HepG2 (cell line): Measurements from ENCODE around the gene MBD5. TPM values are rescaled to one million over a fixed set of nuclear protein-coding genes. Genes with fewer than 3 reads are reported as not detected.

ENCODE experiments used
- ATAC-seq: fragments of 200-7000 bp; cut with Tn5 transposase; 3 replicates; pipeline ENCODE4 v1.9.1; 2020; ENCODE audit warnings: mild to moderate bottlenecking, moderate library complexity
- BruUV-seq: library from RNA; stranded (reverse); fragments of 400-500 nt; replicated peaks from 2 replicates; lab custom pipeline; 2021; lab: Mats Ljungman, UMichigan
- CTCF ChIA-PET: fragments of 300-600 bp; formaldehyde crosslinking; extraction: SDS; loops from one replicate; lab custom pipeline; 2021; ENCODE audit warnings: low total read pairs, inconsistent platforms, low intra/inter-chr PET ratio; lab: Yijun Ruan, JAX
- POLR2A ChIA-PET: fragments of 350-600 bp; sonication (Branson Sonifier 250); formaldehyde crosslinking; loops from one replicate; lab custom pipeline; 2020; ENCODE audit warnings: antibody characterized with exemption, inconsistent platforms; lab: Yijun Ruan, JAX
- DNase-seq: peaks from one replicate; pipeline ENCODE4 v3.0.0-alpha.2; 2015; ENCODE audit warnings: low spot score
- FAIRE-seq: peaks from 3 replicates; lab custom pipeline; 2011; peaks lifted over from hg19 to GRCh38; lab: Jason Lieb, UNC
- H2AFZ ChIP-seq: one replicate; pipeline ENCODE4 v1.6.1; 2011; ENCODE audit warnings: low read length, inconsistent platforms
- H3K27ac ChIP-seq: fragments of 300-600 bp; 3 replicates; pipeline ENCODE4 v1.8.0; 2011; ENCODE audit warnings: mixed run types, mild to moderate bottlenecking, mixed read lengths, low read length, inconsistent platforms; ENCODE audit not compliant: insufficient read depth; ENCODE audit errors: extremely low read length
- H3K27me3 ChIP-seq, 2 experiments: fragments of 200-600 bp in 1 of 2; 2 replicates in 1 of 2; 3 replicates in 1 of 2; pipeline versions ENCODE4 v1.6.0 to v1.8.0; 2011; ENCODE audit warnings: low read length in 2 of 2, mild to moderate bottlenecking in 2 of 2, moderate library complexity in 2 of 2, inconsistent platforms in 1 of 2; ENCODE audit not compliant: insufficient read depth in 2 of 2, control insufficient read depth in 1 of 2
- H3K36me3 ChIP-seq, 2 experiments: fragments of 200-600 bp in 1 of 2; replicated peaks in 1 of 2; 2 replicates in 1 of 2; 3 replicates in 1 of 2; pipeline versions ENCODE4 v1.5.1 to v1.8.0; 2011; ENCODE audit warnings: low read length in 2 of 2, inconsistent platforms in 1 of 2; ENCODE audit not compliant: insufficient read depth in 2 of 2, control insufficient read depth in 1 of 2
- H3K4me1 ChIP-seq: 2 replicates; pipeline ENCODE4 v1.5.1; 2012; ENCODE audit warnings: low read length, inconsistent platforms; ENCODE audit not compliant: insufficient read depth
- H3K4me2 ChIP-seq: 2 replicates; pipeline ENCODE4 v1.6.0; 2011; ENCODE audit warnings: low read depth, low read length, inconsistent platforms
- H3K4me3 ChIP-seq, 3 experiments: fragments of 200-600 bp in 1 of 3; sonication (generic), shearing (Covaris generic) in 1 of 3; replicated peaks in 1 of 3; 2 replicates each; pipeline ENCODE4 v1.5.1; 2011 to 2016; ENCODE audit warnings: low read length in 3 of 3, inconsistent platforms in 2 of 3, low read depth in 2 of 3, mild to moderate bottlenecking in 2 of 3, control low read depth in 1 of 3, mixed read lengths in 1 of 3; ENCODE audit not compliant: insufficient read depth in 1 of 3
- H3K79me2 ChIP-seq: one replicate; pipeline ENCODE4 v1.6.1; 2011; ENCODE audit warnings: low read length, inconsistent platforms; ENCODE audit not compliant: insufficient read depth
- H3K9ac ChIP-seq: 2 replicates; pipeline ENCODE4 v1.6.0; 2011; ENCODE audit warnings: mild to moderate bottlenecking, low read depth, low read length, inconsistent platforms; ENCODE audit not compliant: insufficient read depth
- H3K9me3 ChIP-seq: 2 replicates; pipeline ENCODE4 v1.5.1; 2012; ENCODE audit warnings: mild to moderate bottlenecking, low read length
- H4K20me1 ChIP-seq: 2 replicates; pipeline ENCODE4 v1.6.0; 2011; ENCODE audit warnings: inconsistent platforms, mild to moderate bottlenecking, low read length, moderate library complexity; ENCODE audit not compliant: insufficient read depth
- ARNTL ChIP-seq: sonication (generic); formaldehyde crosslinking; IDR thresholded peaks from 2 replicates; pipeline ENCODE4 v1.4.0; 2020; ENCODE audit warnings: mild to moderate bottlenecking, missing genetic modification reagents
- ATF1 ChIP-seq: IDR thresholded peaks from 2 replicates; pipeline ENCODE4 v1.6.1; 2016; ENCODE audit warnings: mild to moderate bottlenecking, control low read depth
- CBFB ChIP-seq: sonication (generic); formaldehyde crosslinking; IDR thresholded peaks from 2 replicates; pipeline ENCODE4 v1.4.0; 2020; ENCODE audit warnings: missing genetic modification reagents
- MEIS2 ChIP-seq: sonication (generic); formaldehyde crosslinking; IDR thresholded peaks from 2 replicates; pipeline ENCODE4 v1.9.0; 2021; ENCODE audit warnings: mild to moderate bottlenecking, missing genetic modification reagents
- RBAK ChIP-seq: sonication (generic); formaldehyde crosslinking; IDR thresholded peaks from 2 replicates; pipeline ENCODE4 v1.5.1; 2020; ENCODE audit warnings: mild to moderate bottlenecking, missing genetic modification reagents
- RFXANK ChIP-seq: IDR thresholded peaks from 2 replicates; pipeline ENCODE4 v1.6.1; 2016
- RORA ChIP-seq: sonication (generic); formaldehyde crosslinking; IDR thresholded peaks from 2 replicates; pipeline ENCODE4 v1.5.0; 2020; ENCODE audit warnings: mild to moderate bottlenecking, missing genetic modification reagents, moderate library complexity
- SP2 ChIP-seq: sonication (generic); formaldehyde crosslinking; IDR thresholded peaks from 2 replicates; pipeline ENCODE4 v1.5.1; 2020; ENCODE audit warnings: mild to moderate bottlenecking, missing genetic modification reagents
- ZNF12 ChIP-seq: sonication (generic); formaldehyde crosslinking; IDR thresholded peaks from 2 replicates; pipeline ENCODE4 v1.5.0; 2020; ENCODE audit warnings: missing genetic modification reagents
- ZNF44 ChIP-seq: sonication (generic); formaldehyde crosslinking; IDR thresholded peaks from 2 replicates; pipeline ENCODE4 v1.5.1; 2020; ENCODE audit warnings: mild to moderate bottlenecking, missing genetic modification reagents
- ZNF772 ChIP-seq: sonication (generic); formaldehyde crosslinking; IDR thresholded peaks from 2 replicates; pipeline ENCODE4 v1.5.0; 2020; ENCODE audit warnings: mild to moderate bottlenecking, missing genetic modification reagents
- ZSCAN25 ChIP-seq: sonication (generic); formaldehyde crosslinking; IDR thresholded peaks from 2 replicates; pipeline ENCODE4 v1.8.0; 2022; ENCODE audit warnings: mild to moderate bottlenecking, missing genetic modification reagents
- ZSCAN31 ChIP-seq: sonication (generic); formaldehyde crosslinking; IDR thresholded peaks from 2 replicates; pipeline ENCODE4 v1.5.0; 2020; ENCODE audit warnings: low read depth, mild to moderate bottlenecking, missing genetic modification reagents
- in situ Hi-C: cut with HindIII; loops from 2 replicates; pipeline ENCODE4 v1.10.0; 2017; ENCODE audit warnings: low pct_unique_long_range_greater_than_20kb; ENCODE audit not compliant: extremely low pct_ligation_motif_present
- intact Hi-C: fragments of 100-400 bp; cut with micrococcal nuclease; formaldehyde crosslinking; loops from one replicate; pipeline ENCODE4 v1.10.0; 2022; ENCODE audit not compliant: unreplicated experiment
- polyA plus RNA-seq, 8 experiments: library from polyadenylated mRNA; depleted of rRNA in 3 of 8; stranded (reverse) in 7 of 8; unstranded in 1 of 8; fragments of >200 nt; fragmentation: Illumina TruSeq in 4 of 8; extraction: Trizol in 4 of 8; gene quantifications; 2 replicates each; pipeline versions ENCODE4 v1.2.1 to v1.2.3, GENCODE V29; 2011 to 2016; ENCODE audit warnings: low read depth in 4 of 8, missing spikeins in 1 of 8, mixed read lengths in 1 of 8; ENCODE audit not compliant: insufficient read depth in 1 of 8
- total RNA-seq, 5 experiments: library from RNA; depleted of rRNA; stranded (reverse); fragments of >200 nt; fragmentation: Illumina TruSeq; extraction: Trizol; gene quantifications; 2 replicates each; pipeline ENCODE4 v1.2.3, GENCODE V29; 2016; ENCODE audit warnings: low read depth in 1 of 5
- TF ChIP-seq, protein P1 (sequence below): sonication (generic); formaldehyde crosslinking; IDR thresholded peaks from 2 replicates; pipeline ENCODE4 v1.8.1; 2023; ENCODE audit warnings: mild to moderate bottlenecking, inconsistent platforms, moderate library complexity, missing genetic modification reagents, borderline replicate concordance
- TF ChIP-seq, protein P2 (sequence below): sonication (generic); formaldehyde crosslinking; IDR thresholded peaks from 2 replicates; pipeline ENCODE4 v1.4.0; 2020; ENCODE audit warnings: missing genetic modification reagents
- TF ChIP-seq, protein P3 (sequence below): sonication (generic); formaldehyde crosslinking; IDR thresholded peaks from 2 replicates; pipeline ENCODE4 v1.4.0; 2020; ENCODE audit warnings: low read depth, missing genetic modification reagents
- TF ChIP-seq, protein P4 (sequence below): sonication (generic); formaldehyde crosslinking; IDR thresholded peaks from 2 replicates; pipeline ENCODE4 v1.8.0; 2022; ENCODE audit warnings: mild to moderate bottlenecking, missing genetic modification reagents, borderline replicate concordance

MBD5 gene
- total and polyA plus RNA-seq, 2 of the 13 experiments (the other 11 are each of a cell fraction or from before 2014, with no cell fraction given) = 13.5 to 26.4 TPM

DNA sequence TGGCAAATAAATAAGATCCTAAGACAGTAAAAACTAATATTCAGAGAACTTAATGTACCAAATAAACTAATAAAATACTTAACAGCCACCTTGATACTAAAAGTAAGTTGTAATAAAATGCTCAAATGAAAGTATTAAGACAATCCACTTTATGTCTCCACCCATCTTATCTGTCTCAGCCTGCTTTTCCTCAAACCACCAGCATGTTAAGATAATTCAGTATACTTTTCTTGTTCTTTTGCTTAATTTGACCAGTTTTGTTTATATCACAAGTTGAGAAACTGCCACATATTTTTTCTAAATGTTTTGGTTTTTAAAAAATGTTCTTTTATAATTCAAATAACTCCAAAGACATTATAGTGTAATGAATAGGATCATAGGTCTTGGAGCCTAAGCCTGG is 142.0 kb downstream of the MBD5 start:
- Histone ChIP-seq H2AFZ (no peak overlapping the region), H3K79me2 (no peaks in the 10 kb centered on the region), H3K4me2 (no peak overlapping the region), H3K4me3 (no peak overlapping the region), H4K20me1 (no peaks in the 10 kb centered on the region), H3K4me1 (no peaks in the 10 kb centered on the region), H3K27ac (no peak overlapping the region), H3K9ac (no peak overlapping the region), H3K27me3 (no peaks in the 10 kb centered on the region; a peak in 1 of 5 replicates), H3K9me3 (no peaks in the 10 kb centered on the region), H3K36me3 (no peaks in the 10 kb centered on the region)
- DNase-seq (no peak), ATAC-seq (no peak), FAIRE-seq (no peak)
- in situ Hi-C loops = no loop called here
- BruUV-seq = no TSS peak
- intact Hi-C loops = no loop called here
- no peak for TF ChIP-seq MEIS2
- TF ChIP-seq, protein P1, sequence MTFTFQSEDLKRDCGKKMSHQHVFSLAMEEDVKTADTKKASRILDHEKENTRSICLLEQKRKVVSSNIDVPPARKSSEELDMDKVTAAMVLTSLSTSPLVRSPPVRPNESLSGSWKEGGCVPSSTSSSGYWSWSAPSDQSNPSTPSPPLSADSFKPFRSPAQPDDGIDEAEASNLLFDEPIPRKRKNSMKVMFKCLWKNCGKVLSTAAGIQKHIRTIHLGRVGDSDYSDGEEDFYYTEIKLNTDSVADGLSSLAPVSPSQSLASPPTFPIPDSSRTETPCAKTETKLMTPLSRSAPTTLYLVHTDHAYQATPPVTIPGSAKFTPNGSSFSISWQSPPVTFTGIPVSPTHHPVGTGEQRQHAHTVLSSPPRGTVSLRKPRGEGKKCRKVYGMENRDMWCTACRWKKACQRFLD (CRISPR knock-in tag) = no peak
- no peak for TF ChIP-seq ZNF44 (CRISPR knock-in tag)
- TF ChIP-seq ARNTL (CRISPR knock-in tag) = no peak
- TF ChIP-seq, protein P2, sequence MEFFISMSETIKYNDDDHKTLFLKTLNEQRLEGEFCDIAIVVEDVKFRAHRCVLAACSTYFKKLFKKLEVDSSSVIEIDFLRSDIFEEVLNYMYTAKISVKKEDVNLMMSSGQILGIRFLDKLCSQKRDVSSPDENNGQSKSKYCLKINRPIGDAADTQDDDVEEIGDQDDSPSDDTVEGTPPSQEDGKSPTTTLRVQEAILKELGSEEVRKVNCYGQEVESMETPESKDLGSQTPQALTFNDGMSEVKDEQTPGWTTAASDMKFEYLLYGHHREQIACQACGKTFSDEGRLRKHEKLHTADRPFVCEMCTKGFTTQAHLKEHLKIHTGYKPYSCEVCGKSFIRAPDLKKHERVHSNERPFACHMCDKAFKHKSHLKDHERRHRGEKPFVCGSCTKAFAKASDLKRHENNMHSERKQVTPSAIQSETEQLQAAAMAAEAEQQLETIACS = no peak
- no peak for TF ChIP-seq ATF1 (CRISPR knock-in tag)
- TF ChIP-seq RORA (CRISPR knock-in tag) = no peak
- TF ChIP-seq SP2 (CRISPR knock-in tag) = no peak
- TF ChIP-seq ZNF12 (CRISPR knock-in tag) = no peak
- TF ChIP-seq RFXANK (CRISPR knock-in tag) = no peak
- no peak for TF ChIP-seq RBAK (CRISPR knock-in tag)
- TF ChIP-seq, protein P3, sequence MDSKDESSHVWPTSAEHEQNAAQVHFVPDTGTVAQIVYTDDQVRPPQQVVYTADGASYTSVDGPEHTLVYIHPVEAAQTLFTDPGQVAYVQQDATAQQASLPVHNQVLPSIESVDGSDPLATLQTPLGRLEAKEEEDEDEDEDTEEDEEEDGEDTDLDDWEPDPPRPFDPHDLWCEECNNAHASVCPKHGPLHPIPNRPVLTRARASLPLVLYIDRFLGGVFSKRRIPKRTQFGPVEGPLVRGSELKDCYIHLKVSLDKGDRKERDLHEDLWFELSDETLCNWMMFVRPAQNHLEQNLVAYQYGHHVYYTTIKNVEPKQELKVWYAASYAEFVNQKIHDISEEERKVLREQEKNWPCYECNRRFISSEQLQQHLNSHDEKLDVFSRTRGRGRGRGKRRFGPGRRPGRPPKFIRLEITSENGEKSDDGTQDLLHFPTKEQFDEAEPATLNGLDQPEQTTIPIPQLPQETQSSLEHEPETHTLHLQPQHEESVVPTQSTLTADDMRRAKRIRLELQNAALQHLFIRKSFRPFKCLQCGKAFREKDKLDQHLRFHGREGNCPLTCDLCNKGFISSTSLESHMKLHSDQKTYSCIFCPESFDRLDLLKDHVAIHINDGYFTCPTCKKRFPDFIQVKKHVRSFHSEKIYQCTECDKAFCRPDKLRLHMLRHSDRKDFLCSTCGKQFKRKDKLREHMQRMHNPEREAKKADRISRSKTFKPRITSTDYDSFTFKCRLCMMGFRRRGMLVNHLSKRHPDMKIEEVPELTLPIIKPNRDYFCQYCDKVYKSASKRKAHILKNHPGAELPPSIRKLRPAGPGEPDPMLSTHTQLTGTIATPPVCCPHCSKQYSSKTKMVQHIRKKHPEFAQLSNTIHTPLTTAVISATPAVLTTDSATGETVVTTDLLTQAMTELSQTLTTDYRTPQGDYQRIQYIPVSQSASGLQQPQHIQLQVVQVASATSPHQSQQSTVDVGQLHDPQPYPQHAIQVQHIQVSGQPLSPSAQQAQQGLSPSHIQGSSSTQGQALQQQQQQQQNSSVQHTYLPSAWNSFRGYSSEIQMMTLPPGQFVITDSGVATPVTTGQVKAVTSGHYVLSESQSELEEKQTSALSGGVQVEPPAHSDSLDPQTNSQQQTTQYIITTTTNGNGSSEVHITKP = no peak
- TF ChIP-seq, protein P4, sequence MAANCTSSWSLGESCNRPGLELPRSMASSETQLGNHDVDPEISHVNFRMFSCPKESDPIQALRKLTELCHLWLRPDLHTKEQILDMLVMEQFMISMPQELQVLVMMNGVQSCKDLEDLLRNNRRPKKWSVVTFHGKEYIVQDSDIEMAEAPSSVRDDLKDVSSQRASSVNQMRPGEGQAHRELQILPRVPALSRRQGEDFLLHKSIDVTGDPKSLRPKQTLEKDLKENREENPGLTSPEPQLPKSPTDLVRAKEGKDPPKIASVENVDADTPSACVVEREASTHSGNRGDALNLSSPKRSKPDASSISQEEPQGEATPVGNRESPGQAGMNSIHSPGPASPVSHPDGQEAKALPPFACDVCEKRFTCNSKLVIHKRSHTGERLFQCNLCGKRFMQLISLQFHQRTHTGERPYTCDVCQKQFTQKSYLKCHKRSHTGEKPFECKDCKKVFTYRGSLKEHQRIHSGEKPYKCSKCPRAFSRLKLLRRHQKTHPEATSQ (CRISPR knock-in tag) = no peak
- TF ChIP-seq ZSCAN31 (CRISPR knock-in tag) = no peak
- no peak for TF ChIP-seq CBFB
- no peak for TF ChIP-seq ZNF772
- no peak for TF ChIP-seq ZSCAN25
- POLR2A ChIA-PET = no interaction called here
- CTCF ChIA-PET = no interaction called here
